ENCODE measurements around the gene SH3GLB1. TPM values are rescaled to one million over a fixed set of nuclear protein-coding genes. Genes with fewer than 3 reads are reported as not detected.

The SH3GLB1 gene
- total and polyA plus RNA-seq, 2 donors (not counting 1 experiment from before 2014, with no cell fraction given) = 41.5 to 80.2 TPM

DNA sequence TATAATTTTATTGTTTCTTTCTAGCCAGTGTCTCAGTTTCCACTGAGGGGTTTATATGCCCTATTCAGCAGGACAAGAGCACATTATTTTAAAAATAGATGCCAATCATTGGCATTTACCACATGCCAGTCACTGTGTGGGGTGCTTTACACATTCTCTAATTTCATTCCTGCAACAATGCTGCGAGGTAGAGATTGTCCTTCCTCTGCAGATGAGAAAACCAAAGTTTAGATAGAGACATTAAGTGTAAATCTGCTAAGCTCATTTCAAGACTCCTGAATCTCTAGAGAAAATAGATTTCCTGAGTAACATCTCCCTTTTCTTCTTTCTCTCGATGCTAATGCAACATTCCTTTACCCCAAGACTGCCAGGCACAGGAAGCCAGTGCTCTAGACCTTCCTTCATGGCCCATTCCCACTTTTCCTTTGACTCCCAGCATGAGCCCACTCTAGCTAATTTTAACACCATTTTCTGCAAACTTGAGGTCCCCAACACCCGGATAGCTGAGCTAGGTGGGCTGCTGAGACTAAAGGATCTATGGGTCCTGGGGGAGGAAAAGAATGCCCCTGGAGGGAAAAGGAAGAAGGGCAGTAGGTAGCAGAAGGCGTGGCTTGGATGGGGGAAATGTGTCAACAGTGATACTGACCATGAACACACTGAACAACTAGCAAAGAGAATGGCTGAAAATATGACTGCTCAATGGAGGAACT lies 50.0 kb downstream of the SH3GLB1 start:
- no peak overlapping the region for H3K27ac ChIP-seq (ENCODE audit: insufficient read depth, low read length)
- H3K9me3 ChIP-seq (ENCODE audit: control insufficient read depth, insufficient read depth, low read depth, low read length) = no peaks in the 10 kb centered on the region
- H3K36me3 ChIP-seq (ENCODE audit: control insufficient read depth, insufficient read depth, low read length) = no peaks in the 10 kb centered on the region
- no peaks in the 10 kb centered on the region for H4K20me1 ChIP-seq (ENCODE audit: control insufficient read depth, extremely low read depth, insufficient read depth, low read length)
- no peak overlapping the region for H3K9ac ChIP-seq (ENCODE audit: insufficient read depth, low read length)
- no peaks in the 10 kb centered on the region for H3K79me2 ChIP-seq (ENCODE audit: control insufficient read depth, insufficient read depth, low read length)
- TF ChIP-seq, protein P1, sequence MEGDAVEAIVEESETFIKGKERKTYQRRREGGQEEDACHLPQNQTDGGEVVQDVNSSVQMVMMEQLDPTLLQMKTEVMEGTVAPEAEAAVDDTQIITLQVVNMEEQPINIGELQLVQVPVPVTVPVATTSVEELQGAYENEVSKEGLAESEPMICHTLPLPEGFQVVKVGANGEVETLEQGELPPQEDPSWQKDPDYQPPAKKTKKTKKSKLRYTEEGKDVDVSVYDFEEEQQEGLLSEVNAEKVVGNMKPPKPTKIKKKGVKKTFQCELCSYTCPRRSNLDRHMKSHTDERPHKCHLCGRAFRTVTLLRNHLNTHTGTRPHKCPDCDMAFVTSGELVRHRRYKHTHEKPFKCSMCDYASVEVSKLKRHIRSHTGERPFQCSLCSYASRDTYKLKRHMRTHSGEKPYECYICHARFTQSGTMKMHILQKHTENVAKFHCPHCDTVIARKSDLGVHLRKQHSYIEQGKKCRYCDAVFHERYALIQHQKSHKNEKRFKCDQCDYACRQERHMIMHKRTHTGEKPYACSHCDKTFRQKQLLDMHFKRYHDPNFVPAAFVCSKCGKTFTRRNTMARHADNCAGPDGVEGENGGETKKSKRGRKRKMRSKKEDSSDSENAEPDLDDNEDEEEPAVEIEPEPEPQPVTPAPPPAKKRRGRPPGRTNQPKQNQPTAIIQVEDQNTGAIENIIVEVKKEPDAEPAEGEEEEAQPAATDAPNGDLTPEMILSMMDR (conservative IDR thresholded peaks at IDR 0.05 in 1 of 2, IDR thresholded peaks at IDR 0.05 in 1 of 2; ENCODE audit: low read depth in 1 of 2, low read length in 2 of 2) = no peak
- no peak for TF ChIP-seq EZH2 (IDR thresholded peaks at IDR 0.05; ENCODE audit: low read length, missing control alignments)
- H3K4me3 ChIP-seq (replicated peaks in 1 of 4; ENCODE audit: control extremely low read depth in 1 of 4, insufficient read depth in 1 of 4, low read depth in 3 of 4, low read length in 4 of 4) = no peak overlapping the region
- H3K4me2 ChIP-seq (ENCODE audit: extremely low read depth, insufficient read depth, low read length) = no peak overlapping the region
- DNase-seq (ENCODE audit: low read depth in 2 of 2) = no peak
- no peaks in the 10 kb centered on the region for H3K4me1 ChIP-seq (ENCODE audit: control insufficient read depth, extremely low read depth, insufficient read depth, low read length)
- H2AFZ ChIP-seq (ENCODE audit: low read length) = no peak overlapping the region
- no peaks in the 10 kb centered on the region for H3K27me3 ChIP-seq (ENCODE audit: control insufficient read depth, insufficient read depth, low read length)

DNA sequence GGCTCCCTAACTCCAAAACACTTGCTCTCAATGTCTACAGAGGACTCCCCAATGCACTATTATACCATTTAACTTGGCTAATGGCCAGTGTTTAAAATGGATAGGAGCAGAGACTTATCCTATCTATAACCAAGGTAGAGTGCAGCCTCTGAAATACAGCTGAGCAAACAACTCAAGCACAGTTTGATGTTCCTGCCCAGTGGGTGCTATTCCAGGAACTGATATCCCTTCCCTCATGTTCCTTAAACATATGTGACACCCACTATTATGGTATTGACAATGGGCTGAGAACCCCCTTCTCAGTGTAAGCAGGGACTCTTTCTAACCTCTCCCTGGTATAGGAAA lies 51.7 kb downstream of the SH3GLB1 start:
- H3K4me3 ChIP-seq (replicated peaks in 1 of 4; ENCODE audit: control extremely low read depth in 1 of 4, insufficient read depth in 1 of 4, low read depth in 3 of 4, low read length in 4 of 4) = no peak overlapping the region
- H3K4me1 ChIP-seq (ENCODE audit: control insufficient read depth, extremely low read depth, insufficient read depth, low read length) = no peaks in the 10 kb centered on the region
- no peaks in the 10 kb centered on the region for H4K20me1 ChIP-seq (ENCODE audit: control insufficient read depth, extremely low read depth, insufficient read depth, low read length)
- no peaks in the 10 kb centered on the region for H3K9me3 ChIP-seq (ENCODE audit: control insufficient read depth, insufficient read depth, low read depth, low read length)
- H3K27ac ChIP-seq (ENCODE audit: insufficient read depth, low read length) = no peak overlapping the region
- H3K27me3 ChIP-seq (ENCODE audit: control insufficient read depth, insufficient read depth, low read length) = no peaks in the 10 kb centered on the region
- no peak for TF ChIP-seq EZH2 (IDR thresholded peaks at IDR 0.05; ENCODE audit: low read length, missing control alignments)
- TF ChIP-seq, protein P1 (conservative IDR thresholded peaks at IDR 0.05 in 1 of 2, IDR thresholded peaks at IDR 0.05 in 1 of 2; ENCODE audit: low read depth in 1 of 2, low read length in 2 of 2) = no peak
- no peaks in the 10 kb centered on the region for H3K79me2 ChIP-seq (ENCODE audit: control insufficient read depth, insufficient read depth, low read length)
- no peak overlapping the region for H3K4me2 ChIP-seq (ENCODE audit: extremely low read depth, insufficient read depth, low read length)
- H2AFZ ChIP-seq (ENCODE audit: low read length) = no peak overlapping the region
- no peak overlapping the region for H3K9ac ChIP-seq (ENCODE audit: insufficient read depth, low read length)
- DNase-seq (ENCODE audit: low read depth in 2 of 2) = no peak
- H3K36me3 ChIP-seq (ENCODE audit: control insufficient read depth, insufficient read depth, low read length) = no peaks in the 10 kb centered on the region

DNA sequence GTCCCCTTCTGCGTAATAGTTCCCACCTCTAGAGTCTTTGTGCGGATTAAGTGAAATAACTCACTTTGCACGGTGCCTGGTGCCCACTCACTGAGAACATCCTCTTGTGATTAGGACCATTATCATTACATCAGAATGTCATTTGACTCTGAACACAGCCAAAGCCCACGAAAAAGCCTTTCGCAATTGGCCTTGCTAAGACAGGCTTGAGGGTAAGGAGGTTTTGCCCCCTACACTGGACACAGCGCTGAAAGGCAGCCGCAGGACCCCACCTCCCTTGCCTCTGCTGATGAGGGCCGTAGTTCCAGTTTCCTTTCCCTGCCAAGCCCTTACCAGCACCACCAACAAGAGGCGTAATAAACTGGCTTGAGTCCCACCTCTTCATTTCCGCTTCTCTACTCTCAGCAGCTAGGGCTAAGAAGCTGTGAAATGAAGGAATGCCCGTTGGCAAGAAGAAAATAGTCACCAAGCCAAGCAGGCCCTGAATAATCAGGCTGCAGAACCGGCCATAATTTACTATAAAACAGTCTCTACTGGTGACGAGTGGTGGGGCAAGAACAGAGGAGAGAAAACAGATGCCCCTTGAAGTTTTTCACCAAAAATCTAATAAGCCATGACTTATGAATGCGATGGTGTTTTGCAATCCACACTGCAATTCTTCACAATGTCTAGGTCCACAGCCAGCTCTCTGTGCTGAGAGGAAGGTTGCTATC lies 53.1 kb downstream of the SH3GLB1 start:
- Histone ChIP-seq H3K27me3 (ENCODE audit: control insufficient read depth, insufficient read depth, low read length) (no peaks in the 10 kb centered on the region), H4K20me1 (ENCODE audit: control insufficient read depth, extremely low read depth, insufficient read depth, low read length) (no peaks in the 10 kb centered on the region), H3K36me3 (ENCODE audit: control insufficient read depth, insufficient read depth, low read length) (no peaks in the 10 kb centered on the region), H3K4me1 (ENCODE audit: control insufficient read depth, extremely low read depth, insufficient read depth, low read length) (no peaks in the 10 kb centered on the region), H2AFZ (ENCODE audit: low read length) (peak overlapping the region; percentile 62), H3K79me2 (ENCODE audit: control insufficient read depth, insufficient read depth, low read length) (no peaks in the 10 kb centered on the region), H3K4me2 (ENCODE audit: extremely low read depth, insufficient read depth, low read length) (peak overlapping the region; percentile 11), H3K27ac (ENCODE audit: insufficient read depth, low read length) (peak overlapping the region; percentile 9), H3K4me3 (replicated peaks in 1 of 4; ENCODE audit: control extremely low read depth in 1 of 4, insufficient read depth in 1 of 4, low read depth in 3 of 4, low read length in 4 of 4) (no peak overlapping the region), H3K9ac (ENCODE audit: insufficient read depth, low read length) (no peak overlapping the region), H3K9me3 (ENCODE audit: control insufficient read depth, insufficient read depth, low read depth, low read length) (no peaks in the 10 kb centered on the region)
- TF ChIP-seq, protein P1 (conservative IDR thresholded peaks at IDR 0.05 in 1 of 2, IDR thresholded peaks at IDR 0.05 in 1 of 2; ENCODE audit: low read depth in 1 of 2, low read length in 2 of 2) = no peak
- no peak for TF ChIP-seq EZH2 (IDR thresholded peaks at IDR 0.05; ENCODE audit: low read length, missing control alignments)
- peak; percentile 82 to 83 for DNase-seq (ENCODE audit: low read depth in 2 of 2)
